ENCODE results near the gene C11orf21.
"Not testable (repeated sequence)": the region's sequence is repeated elsewhere in the genome, so short reads cannot be mapped to it uniquely, and the experiment has no call there.

C11orf21 gene

GRCh38 chr11:2295971-2296912 is 5.5 kb downstream of the C11orf21 start:
- no peak for DNase-seq

DNA sequence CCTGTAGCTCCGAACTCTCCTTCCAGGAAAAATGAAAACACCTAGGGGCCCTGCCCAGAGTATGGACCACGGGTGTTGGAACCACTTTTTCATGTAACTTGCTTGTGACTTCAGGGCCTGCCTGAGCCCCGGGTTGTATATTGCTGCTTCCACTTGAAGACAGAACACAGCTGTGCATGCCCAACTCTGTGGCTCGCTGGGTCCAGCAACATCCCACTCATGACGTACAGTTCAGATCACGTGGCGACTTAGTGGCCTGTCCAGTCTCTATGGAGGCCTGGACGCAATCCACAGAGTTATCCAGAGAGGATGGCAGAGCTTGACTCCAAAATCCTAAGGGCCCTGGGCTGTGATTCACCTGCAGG is 6.8 kb downstream of the C11orf21 start:
- DNase-seq: no peak

DNA sequence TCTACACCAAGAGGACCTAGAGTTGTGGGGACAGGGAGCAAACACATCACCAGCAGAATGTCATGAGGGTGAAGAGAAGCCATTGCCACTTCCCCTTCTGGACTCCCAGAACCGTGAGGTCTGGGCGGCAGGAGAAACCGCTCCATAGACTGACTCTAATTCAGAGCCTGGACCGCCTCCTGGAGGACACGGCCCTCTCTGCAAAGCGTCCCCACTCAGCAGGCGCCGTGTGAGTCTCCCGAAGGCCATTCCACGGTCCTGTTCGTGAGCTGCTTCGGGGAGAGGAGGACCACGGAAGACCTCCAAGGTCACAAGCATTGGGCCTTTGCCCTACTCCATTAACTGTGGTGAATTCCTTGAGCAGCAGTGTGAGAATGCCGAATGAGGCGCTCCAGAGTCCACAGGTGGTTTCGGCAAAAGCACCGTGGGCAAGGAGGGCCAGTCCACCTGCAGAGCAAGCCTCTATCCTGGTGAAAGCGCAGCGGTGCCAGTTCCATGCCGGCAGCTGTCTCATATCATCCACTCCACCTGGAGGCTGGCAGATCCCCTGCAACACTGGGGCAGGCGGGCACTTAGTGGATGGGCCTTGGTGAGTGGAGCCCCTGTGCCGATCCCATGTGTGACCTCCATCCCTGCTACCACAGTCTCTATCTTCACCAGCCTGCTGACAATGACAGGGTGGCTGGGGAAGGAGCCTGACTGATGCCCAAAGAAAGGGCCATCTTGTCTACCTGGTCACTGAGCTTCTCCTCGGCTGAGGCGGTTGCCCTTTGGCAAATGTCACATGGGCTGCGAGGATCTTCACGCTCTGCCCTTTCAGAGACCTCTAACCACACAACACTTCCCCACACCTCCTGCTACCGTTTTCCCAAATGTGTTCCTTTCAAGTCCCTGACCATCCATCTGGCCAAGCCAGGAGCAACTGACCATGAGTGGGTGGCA is 7.5 kb downstream of the C11orf21 start:
- no peak for DNase-seq

DNA sequence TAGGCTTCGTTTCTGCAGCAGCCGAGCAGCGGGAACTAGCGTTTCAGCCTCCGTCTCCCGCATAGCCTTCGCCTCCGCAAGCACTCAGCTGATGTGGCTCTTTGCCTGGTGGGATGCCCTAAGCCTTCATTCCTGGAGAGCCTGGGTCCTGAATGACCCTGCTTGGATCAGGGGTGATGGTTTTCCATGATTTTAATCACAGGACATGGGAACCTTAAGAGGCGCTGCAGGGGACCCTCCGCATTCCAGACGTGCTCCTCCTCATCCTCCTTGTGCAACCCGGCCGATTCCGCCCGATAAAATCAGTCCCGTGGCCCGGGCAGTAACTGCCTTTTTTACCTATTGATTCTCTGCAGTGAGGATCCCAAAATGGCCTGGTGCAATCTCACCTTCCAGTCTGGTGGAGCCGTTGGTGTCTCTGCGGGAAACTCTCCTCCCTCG is 8.2 kb downstream of the C11orf21 start:
- no peak for DNase-seq

DNA sequence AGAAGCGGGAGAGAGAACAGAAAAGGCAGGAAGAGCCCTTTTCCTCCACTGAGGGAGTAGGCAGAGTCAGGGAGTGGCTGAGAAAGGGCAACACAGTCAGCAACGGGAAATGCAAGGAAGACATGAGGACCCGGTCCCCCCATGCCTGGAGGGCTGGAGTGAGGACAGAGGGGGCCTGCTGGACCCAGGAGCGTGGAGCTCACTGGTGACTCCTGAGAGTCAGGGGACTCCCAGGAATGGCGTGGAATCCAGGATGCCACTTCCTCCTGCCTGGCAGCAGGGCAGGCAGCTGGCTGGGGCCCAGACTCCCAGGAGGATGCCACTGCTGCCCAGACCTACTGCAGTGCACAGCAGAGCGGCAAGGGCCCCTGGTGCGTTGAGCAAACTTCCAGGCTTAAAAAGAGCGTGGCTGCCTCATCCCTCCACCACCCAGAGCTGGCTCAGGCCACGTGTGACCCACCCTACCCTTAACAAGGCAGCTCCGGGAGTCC is 11.3 kb downstream of the C11orf21 start:
- no peak for DNase-seq

DNA sequence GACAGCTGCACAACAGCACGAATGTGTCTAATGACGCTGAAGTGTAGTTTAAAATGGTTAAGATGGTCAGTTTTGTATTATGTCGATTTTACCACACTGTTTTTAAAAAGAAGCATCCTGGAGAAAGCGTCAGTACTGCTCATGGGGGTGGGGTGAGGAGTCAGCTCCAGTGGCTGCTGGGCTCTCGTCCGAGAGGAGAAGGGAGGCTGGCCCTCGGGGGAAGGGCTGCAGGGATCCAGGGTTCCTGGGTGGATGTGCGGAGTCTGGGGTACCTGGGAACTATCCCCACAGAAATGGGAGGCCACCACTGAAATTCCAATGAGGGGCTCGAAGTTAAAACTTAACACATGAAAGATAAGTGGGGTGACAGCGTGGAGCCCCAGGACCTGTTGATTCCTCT is 11.9 kb downstream of the C11orf21 start:
- DNase-seq: no peak

DNA sequence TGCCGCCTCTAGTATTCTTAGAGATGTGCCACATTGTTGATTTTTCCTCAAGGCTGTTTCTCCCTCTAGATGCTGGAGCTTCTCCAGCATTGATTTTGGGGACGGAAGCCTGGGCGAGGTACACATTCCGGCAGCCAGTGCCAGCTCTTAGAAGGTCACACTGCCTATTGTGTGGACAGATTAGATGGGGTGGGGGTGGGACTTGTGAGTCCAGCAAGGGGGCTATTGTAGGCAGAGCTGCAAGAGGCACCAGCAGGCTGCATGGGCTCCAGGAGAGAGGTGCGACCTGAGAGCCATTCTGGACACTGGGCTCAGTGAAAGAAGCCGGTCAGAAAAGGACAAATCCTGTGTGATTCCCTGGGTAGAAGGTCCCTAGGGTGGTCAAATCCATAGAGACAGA is 12.4 kb downstream of the C11orf21 start:
- no peak for DNase-seq

- DNase-seq: no peak
Measured at GRCh38 chr11:2287091-2287490, 14.6 kb downstream of the C11orf21 start.

DNA sequence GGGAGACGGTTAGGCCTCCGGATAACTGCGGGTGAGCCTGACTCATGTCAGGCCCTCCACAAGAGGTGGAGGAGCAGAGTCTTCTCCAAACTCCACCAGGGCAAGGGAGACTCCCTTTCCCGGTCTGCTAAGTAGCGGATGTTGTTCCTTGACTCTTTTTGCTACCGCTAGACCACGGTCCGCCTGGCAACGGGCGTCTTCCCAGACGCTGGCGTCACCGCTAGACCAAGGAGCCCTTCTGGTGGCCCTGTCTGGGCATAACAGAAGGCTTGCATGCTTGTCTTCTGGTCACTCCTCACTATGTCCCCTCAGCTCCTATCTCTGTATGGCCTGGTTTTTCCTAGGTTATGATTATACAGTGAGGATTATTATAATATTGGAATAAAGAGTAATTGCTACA is 15.4 kb downstream of the C11orf21 start:
- not testable (repeated sequence) for DNase-seq

DNA sequence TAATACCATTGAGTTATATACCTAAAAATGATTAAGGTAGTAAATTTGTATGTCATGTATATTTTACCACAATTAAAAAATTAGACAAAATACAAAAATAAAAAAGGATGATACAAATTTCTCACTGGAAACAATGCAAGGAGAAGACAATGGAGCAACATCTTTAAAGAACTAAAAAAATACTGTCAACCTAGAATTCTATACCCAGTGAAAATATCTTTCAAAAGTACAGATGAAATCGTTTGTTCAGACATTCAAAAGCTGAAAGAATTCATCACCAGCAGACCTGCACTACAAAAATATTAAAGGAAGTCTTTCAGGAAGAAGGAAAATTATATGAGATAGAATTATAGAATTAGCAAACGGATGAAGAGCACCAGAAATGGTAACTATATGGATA is 21.5 kb downstream of the C11orf21 start:
- DNase-seq: no peak

- DNase-seq: no peak
Measured at GRCh38 chr11:2277933-2278523, 23.7 kb downstream of the C11orf21 start.

DNA sequence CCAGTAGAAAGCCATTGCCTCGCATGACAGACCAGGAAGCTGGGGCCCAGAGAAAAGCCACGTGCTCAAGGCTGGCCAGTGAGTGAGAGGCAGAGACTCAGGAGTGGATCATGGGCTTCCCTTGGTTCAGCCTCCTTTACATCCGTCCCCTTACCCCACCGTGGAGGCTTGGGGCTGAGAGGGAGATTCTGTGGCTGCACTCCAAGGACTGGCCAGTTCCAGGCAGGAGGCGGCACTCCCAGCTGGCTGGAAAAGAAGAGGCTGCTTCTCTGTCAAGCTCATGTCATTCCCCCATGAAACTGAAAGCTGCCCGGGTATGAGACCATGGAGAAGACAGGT is 24.7 kb downstream of the C11orf21 start:
- DNase-seq: no peak

DNA sequence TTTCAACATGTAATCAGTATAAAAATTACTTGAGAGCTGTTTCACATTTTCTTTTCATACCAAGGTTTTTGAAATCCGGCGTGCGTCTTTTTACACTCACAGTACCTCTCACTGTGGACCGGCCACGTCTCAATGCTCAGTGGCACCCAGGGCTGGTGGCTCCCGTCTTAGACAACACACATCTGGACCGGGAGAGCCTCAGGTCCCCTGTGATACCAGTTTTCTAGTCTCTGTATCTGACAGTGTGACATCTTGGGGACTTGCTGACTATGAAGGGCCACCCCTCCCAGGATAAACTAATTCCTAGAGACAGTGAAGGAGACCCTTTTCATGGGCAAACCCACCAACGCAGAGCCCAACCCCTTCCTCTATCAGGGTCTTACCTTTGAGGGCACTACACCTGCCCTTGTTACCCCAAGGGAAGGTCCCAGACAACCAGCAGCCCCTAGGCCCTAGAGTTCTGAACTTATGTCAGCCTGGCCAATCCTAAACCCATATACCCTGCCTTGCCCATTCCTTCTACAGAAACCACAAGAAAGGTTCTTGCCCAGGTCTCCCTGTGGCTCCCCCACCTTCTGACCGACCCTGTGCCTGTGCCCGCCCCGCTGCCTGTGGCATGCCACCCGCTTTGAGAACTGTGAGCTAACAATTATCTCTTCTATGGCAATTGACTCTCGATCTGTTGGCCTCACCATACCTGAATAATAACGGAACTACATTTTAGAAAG is 25.3 kb downstream of the C11orf21 start:
- no peak for DNase-seq

- no peak for DNase-seq
Measured at GRCh38 chr11:2275334-2276279, 26.1 kb downstream of the C11orf21 start.

DNA sequence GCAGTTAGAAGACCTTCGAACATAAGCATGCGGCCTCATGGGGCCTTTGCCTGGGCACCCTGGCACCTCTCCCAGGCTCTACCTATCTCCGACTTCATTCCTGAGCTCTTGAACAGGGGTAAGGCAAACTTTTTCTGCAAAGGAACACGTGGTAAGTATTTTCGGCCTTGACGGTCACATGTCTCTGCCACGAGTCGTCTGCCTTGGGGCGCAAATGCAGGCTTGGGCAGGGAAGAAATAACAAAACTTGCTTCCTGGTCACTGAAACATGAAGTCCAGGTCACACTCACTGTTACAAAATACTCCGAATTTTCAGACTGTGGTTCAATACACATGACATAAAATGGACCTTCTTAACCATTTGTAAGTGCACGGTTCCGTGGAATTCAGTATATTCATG is 27.9 kb downstream of the C11orf21 start:
- DNase-seq: no peak

DNA sequence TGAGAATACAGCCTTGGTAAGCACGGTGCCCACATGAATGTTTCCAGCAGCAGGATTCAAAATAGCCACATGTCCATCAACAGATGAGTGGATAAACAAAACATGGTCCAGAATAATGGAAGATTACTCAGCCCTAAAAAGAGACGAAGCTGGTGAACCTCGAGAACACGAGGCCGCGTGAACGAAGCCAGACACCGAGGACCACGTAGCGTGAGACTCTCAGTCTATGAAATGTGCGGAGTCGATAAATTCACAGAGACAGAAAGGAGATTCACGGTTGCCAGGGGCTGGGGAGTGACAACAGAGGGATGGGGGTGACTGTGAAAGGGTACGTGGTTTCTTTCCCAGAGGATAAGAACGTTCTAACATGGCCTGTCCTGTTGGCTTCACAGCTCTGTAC is 28.4 kb downstream of the C11orf21 start:
- no peak for DNase-seq

DNA sequence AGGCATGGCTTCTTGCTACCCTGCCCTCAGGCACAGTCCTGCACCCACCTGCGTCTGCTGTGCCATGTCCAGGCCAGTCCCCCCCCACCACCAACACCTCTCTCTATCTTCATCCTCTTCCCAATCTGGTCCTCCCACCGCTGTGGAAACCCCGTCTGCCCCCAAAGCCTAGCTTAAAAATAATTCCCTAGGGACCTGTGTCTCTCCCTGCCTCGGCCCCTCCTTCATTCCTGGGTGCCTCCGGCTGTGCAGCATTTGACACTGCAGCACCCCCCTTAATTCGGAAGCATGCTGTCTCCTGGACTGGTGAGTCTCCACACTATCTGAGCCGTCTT is 28.8 kb downstream of the C11orf21 start:
- no peak for DNase-seq

- no peak for DNase-seq
Measured at GRCh38 chr11:2272228-2272945, 29.3 kb downstream of the C11orf21 start.

GRCh38 chr11:2271327-2272227 is 30.1 kb downstream of the C11orf21 start:
- no peak for DNase-seq

DNA sequence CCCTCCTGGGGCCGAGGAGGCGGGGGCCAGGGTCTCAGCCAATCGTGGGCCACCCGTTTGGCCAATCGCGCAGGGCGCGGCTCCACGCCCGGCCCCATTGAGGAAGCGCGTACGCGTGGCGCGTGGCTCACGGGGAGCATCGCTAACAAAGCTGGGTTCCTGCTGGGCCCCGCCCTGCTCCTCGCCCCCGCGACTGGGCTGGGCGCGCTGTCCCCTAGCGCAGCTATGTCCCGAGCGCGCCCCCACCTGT is 30.7 kb downstream of the C11orf21 start:
- DNase-seq: no peak
